Aorta (tissue), 5 donors: Measurements from ENCODE around the gene SMYD2. TPM values are rescaled to one million over a fixed set of nuclear protein-coding genes. Genes with fewer than 3 reads are reported as not detected.

Source experiments
- ATAC-seq: fragments of 200-7000 bp; cut with Tn5 transposase; one replicate; pipeline ENCODE4 v1.9.1; 2022; ENCODE audit warnings: moderate library complexity; ENCODE audit not compliant: low FRiP score
- DNase-seq, 2 donors: peaks; one replicate each; pipeline ENCODE4 v3.0.0-alpha.2; 2020
- H3K27ac ChIP-seq, 2 donors: one replicate each; pipeline ENCODE4 v1.5.1; 2013; ENCODE audit warnings: low read length in 2 of 2, mild to moderate bottlenecking in 2 of 2, moderate library complexity in 2 of 2, control low read depth in 1 of 2, inconsistent platforms in 1 of 2, low read depth in 1 of 2
- H3K27me3 ChIP-seq, 2 donors: one replicate each; pipeline ENCODE4 v1.6.1; 2013; ENCODE audit warnings: control low read depth in 1 of 2, low read length in 1 of 2, mild to moderate bottlenecking in 1 of 2, moderate library complexity in 1 of 2; ENCODE audit not compliant: insufficient read depth in 2 of 2, control insufficient read depth in 1 of 2
- H3K36me3 ChIP-seq, 2 donors: one replicate each; pipeline ENCODE4 v1.6.1; 2013; ENCODE audit warnings: control low read depth in 1 of 2, low read length in 1 of 2, mild to moderate bottlenecking in 1 of 2; ENCODE audit not compliant: insufficient read depth in 2 of 2, control insufficient read depth in 1 of 2
- H3K4me1 ChIP-seq, 2 donors: one replicate each; pipeline ENCODE4 v1.6.1; 2013; ENCODE audit warnings: low read length in 2 of 2, control low read depth in 1 of 2, mild to moderate bottlenecking in 1 of 2, moderate library complexity in 1 of 2; ENCODE audit not compliant: insufficient read depth in 2 of 2, control insufficient read depth in 1 of 2
- H3K4me3 ChIP-seq, 2 donors: one replicate each; pipeline ENCODE4 v1.5.1; 2013; ENCODE audit warnings: low read length in 2 of 2, control low read depth in 1 of 2, mild to moderate bottlenecking in 1 of 2
- H3K9me3 ChIP-seq: one replicate; pipeline ENCODE4 v1.6.1; 2013; ENCODE audit warnings: mild to moderate bottlenecking, low read length; ENCODE audit not compliant: control insufficient read depth
- WGBS, 2 donors: extraction: QIAGEN DNeasy Blood & Tissue Kit; methylation state at CpG; one replicate each; pipeline ENCODE4 v1.1.7; 2013; 5-methylcytosine and 5-hydroxymethylcytosine counted together
- intact Hi-C, 2 donors: fragments of 100-400 bp; cut with DNase I; formaldehyde crosslinking; loops; one replicate each; pipeline versions ENCODE4 v1.14.2 to v1.15.0; 2022
- polyA plus RNA-seq, 2 donors: library from polyadenylated mRNA; stranded (reverse); fragments of 200-250 nt; gene quantifications; one replicate each; pipeline ENCODE4 v1.2.3, GENCODE V29; 2013
- total RNA-seq, 2 donors: library from RNA; stranded (reverse); fragmentation: NEBNext Ultra II Directional; extraction: Animal tissue kit (Norgen Biotek cat#: 25700); gene quantifications; one replicate each; pipeline ENCODE4 v1.2.1, GENCODE V29; 2021
- donor health status: healthy with polysubstance abuse.
- donor health status: Bipolar disorder and iron deficiency.
- donor health status: DM: no; HTN: no; CAD: no.
- donor health status: DM: no; HTN: no; CAD: no.
- donor health status: DM: yes; HTN: yes; CAD: no.

The SMYD2 gene
- total and polyA plus RNA-seq, 4 donors, result 11.9 to 18.3 (median 12.8) TPM

DNA sequence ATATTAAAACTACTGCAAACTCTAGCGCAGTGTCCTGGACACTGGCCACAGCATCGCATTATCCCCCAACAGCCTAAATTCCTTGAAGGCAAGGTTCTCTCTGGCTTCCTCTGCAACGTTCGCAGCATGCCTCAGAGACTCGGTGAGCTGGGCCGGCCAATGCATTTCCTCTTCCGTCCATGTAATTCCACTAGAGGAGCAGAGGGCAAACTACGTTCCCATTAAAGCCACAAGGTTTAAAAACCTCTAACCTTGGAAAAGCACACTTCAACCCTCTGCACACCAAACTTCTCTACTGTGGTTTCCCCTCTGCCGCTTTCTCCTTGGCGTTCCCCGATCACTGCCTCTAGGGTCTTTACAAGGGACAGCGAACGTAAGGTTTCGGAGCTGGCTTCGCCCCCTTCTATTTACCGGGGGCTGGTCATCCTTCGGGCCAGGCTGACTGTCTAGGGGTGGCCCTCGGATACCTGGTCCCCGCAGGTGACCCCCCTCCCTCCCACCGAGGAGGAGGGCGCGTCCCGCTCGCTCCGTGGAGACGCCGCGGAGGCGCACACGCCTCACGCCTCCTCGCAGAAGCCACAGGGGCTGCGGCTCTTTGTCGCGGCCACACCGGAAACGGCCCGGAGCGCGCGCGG is 456 bp upstream of the SMYD2 start:
- H3K27ac ChIP-seq, result peak overlapping the region in 1 of 2 donors; percentile 23
- WGBS, 2 donors, result 1 to 2% methylated on average over 25 to 42 of the region's 42 CpGs

DNA sequence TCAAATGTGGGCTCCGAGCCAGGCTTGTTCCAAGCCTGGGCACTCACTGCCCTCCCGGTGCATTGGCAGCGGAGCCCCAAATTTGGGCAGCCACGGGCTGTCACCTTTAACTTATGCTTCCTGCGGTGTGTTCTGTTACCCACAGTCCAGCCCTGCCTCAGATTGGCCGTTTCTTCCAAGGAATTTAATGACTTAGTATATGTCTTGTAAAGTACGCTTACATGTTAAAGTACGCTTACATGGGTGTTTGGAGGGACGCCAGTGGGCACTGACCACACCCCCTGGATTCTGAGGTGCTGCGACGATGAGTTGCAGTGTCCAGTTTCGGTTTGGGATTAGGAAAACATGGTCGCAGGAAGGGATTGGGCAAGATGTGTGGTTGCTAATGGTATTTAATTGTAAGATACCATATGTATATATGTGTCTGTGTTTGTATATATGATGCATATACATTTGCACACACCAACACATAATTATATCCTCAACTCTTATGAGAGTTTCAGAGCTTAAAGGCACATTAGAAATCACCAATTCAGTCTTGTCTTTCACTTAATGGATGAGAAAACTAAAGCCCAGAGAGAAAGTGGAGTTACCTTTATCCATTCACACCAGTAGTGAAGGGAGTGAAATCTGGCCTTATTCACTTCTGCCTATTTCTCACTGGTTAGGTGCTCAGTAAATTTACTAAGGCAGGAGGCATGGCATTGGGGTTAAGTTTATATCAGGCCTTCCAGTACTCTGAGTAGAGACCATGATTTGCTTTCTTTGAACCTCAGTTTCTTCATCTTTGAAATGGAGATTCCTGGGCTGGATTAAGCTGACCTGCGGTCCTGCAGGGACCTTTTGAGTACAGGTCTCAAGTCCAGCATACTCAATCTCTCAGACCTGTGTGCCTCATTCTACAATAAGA is 1.0 kb downstream of the SMYD2 start:
- peaks cover 0 to 2% of the 10 kb centered on the region in 2 donors for H3K4me1 ChIP-seq
- intact Hi-C loops, result no loop called here
- no peak for DNase-seq

More for the DNA sequence above, 456 bp upstream of the SMYD2 start:
- peak in 1 of 2 donors; percentile 54 for DNase-seq
- peak; percentile 42 for ATAC-seq
- H3K4me3 ChIP-seq, result peak overlapping the region; percentile 62 to 98
- H3K36me3 ChIP-seq, result no peaks in the 10 kb centered on the region
- H3K27me3 ChIP-seq, result no peaks in the 10 kb centered on the region
- no peaks in the 10 kb centered on the region for H3K9me3 ChIP-seq
- peaks cover 0 to 2% of the 10 kb centered on the region in 2 donors for H3K4me1 ChIP-seq
- intact Hi-C loops, result no loop called here

DNA sequence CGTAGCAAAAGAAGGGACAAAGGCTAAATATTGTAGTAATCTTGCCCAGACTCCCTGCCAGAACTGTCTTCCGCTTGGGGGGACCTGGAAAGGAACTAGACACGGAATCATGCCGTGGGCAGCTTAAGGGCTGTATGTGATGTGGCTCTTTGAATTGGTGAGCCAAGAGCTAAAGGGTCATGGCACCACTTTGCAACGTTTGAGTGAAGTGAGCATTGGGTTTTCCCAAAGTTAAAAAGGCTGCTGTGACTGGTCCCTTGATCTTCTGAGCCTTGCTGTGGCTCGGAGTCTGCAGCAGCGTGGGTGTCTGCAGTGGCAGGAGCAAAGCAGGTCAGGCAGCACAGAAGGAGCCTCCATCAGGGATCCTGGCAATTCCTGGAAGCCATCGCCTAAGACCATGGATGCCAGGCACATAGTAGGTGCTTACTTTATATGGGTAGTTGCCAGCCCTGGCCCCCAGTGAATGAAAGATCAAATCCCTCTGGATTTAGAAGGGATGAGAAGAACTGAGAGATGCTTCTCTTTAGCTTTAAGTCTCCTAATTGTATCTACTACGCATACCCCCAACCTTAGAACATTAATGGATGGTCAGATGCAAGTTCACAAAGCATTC is 1.8 kb downstream of the SMYD2 start:
- no peaks in the 10 kb centered on the region for H3K9me3 ChIP-seq
- 86 to 87% methylated on average over 9 of the region's 9 CpGs for WGBS, 2 donors
- no peaks in the 10 kb centered on the region for H3K36me3 ChIP-seq
- H3K4me3 ChIP-seq, result no peak overlapping the region
- H3K27me3 ChIP-seq, result no peaks in the 10 kb centered on the region
- intact Hi-C loops, result no loop called here
- H3K27ac ChIP-seq, result no peak overlapping the region
- ATAC-seq, result no peak
- peaks cover 0 to 2% of the 10 kb centered on the region in 2 donors for H3K4me1 ChIP-seq
- DNase-seq, result no peak

More for the DNA sequence above, 1.0 kb downstream of the SMYD2 start:
- Histone ChIP-seq H3K4me3 (peak overlapping the region; percentile 62 to 98), H3K27ac (no peak overlapping the region), H3K9me3 (no peaks in the 10 kb centered on the region), H3K36me3 (no peaks in the 10 kb centered on the region), H3K27me3 (no peaks in the 10 kb centered on the region)
- WGBS, 2 donors, result 8 to 9% methylated on average over 14 of the region's 14 CpGs
- ATAC-seq, result no peak

DNA sequence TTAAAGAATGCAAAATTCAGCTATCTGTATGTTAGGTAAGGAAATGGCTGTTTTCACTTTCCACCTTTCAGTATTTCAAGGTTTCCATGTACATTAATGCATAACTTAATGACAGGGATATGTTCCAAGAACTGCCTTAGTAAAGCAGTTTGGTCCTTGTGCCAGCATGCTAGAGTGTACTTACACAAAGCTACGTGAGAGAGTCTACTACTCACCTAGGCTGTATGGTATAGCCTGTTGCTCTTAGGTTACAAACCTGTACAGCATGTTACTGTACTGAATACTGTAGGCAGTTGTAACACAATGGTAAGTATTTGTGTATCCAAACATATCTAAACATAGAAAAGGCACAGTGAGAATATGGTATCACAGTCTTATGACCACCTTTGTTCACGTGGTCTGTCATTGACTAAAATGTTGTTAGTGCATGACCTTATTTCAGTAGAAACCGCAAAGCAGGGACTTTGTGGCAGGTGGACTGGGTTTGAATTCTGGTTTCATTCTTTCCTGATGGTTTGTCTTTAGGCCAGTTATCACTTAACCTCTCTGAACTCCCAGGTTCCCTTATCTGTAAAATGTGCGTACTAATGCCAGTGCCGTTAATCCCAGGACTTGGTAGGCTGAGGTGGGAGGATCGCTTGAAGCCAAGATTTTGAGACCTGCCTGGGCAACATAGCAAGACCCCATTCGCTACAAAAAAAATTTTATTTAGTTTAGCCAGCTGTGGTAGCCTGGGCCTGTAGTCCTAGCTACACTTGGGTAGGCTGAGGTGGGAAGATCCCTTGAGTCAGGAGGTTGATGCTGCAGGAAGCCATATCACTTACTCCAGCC is 4.9 kb downstream of the SMYD2 start:
- ATAC-seq (no peak), DNase-seq (no peak)
- H3K36me3 ChIP-seq, result no peaks in the 10 kb centered on the region
- intact Hi-C loops, result no loop called here
- no peaks in the 10 kb centered on the region for H3K4me1 ChIP-seq
- WGBS, 2 donors, result 98% methylated on average over 7 of the region's 7 CpGs
- H3K27me3 ChIP-seq, result no peaks in the 10 kb centered on the region
- H3K27ac ChIP-seq, result no peak overlapping the region
- no peak overlapping the region for H3K4me3 ChIP-seq
- no peaks in the 10 kb centered on the region for H3K9me3 ChIP-seq

DNA sequence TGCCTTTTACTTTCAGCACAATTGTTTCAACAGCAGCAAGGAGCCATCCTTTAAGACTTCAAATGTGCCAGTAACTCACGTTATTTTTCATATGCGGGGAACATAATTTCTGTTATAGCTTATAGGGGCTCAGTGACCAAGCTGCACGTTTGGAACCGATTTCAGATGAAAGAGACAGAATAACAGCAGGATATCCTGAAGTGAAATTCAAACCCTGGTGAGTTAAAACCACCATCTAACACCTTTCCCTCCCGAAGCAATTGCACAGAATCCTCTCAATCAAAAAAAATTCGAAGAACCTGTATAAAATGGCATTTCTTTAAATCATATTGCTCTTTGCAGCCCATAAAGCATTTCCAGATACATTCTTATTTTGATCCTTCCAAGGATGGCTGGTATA is 6.9 kb downstream of the SMYD2 start:
- DNase-seq, result no peak
- WGBS, 2 donors, result 89 to 90% methylated on average over 6 of the region's 6 CpGs
- no peak overlapping the region for H3K27ac ChIP-seq
- no peaks in the 10 kb centered on the region for H3K4me1 ChIP-seq
- H3K9me3 ChIP-seq, result no peaks in the 10 kb centered on the region
- no peak overlapping the region for H3K4me3 ChIP-seq
- H3K27me3 ChIP-seq, result no peaks in the 10 kb centered on the region
- H3K36me3 ChIP-seq, result no peaks in the 10 kb centered on the region
- intact Hi-C loops, result no loop called here
- no peak for ATAC-seq

DNA sequence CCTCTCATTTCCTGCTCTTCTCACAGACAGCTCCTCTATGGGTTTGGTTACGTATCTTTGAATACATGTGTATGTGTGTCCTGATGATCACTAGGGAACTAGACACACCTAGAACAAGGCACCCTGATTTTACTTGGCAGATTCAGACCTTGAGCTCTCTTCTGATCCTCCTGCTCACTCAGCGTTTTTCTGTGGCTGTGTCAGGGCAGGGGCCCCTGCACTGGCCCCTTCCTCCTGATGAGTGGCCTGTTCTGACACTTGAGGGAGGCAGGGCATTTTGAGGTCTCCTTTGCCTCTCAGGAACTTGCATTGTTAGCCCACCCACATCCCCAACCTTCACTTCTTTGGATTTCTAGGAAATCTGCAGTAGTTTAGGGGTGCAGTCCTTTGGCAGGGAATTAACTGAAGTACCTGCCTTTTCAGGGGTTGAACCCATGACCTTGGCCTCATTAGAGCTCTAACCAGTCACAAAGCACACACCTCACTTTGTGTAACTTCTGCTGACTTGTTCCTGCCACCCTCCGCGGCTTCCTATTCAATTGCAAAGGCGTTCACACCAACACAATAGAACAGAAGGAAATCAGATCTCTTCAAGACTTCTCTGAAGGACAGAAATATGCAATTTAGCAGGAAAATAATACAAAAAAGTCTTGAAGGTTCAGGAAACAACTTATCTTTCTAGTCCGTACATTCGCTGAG is 8.8 kb downstream of the SMYD2 start:
- Histone ChIP-seq H3K9me3 (no peaks in the 10 kb centered on the region), H3K4me1 (no peaks in the 10 kb centered on the region), H3K27me3 (no peaks in the 10 kb centered on the region), H3K27ac (no peak overlapping the region), H3K36me3 (no peaks in the 10 kb centered on the region), H3K4me3 (no peak overlapping the region)
- 84 to 90% methylated on average over 7 of the region's 7 CpGs for WGBS, 2 donors
- DNase-seq (no peak), ATAC-seq (no peak)
- intact Hi-C loops, result loop anchor here in 1 of 2 donors (1.0 kb wide), 1 partner anchor 15 kb away; no protein-coding TSS in a partner anchor

DNA sequence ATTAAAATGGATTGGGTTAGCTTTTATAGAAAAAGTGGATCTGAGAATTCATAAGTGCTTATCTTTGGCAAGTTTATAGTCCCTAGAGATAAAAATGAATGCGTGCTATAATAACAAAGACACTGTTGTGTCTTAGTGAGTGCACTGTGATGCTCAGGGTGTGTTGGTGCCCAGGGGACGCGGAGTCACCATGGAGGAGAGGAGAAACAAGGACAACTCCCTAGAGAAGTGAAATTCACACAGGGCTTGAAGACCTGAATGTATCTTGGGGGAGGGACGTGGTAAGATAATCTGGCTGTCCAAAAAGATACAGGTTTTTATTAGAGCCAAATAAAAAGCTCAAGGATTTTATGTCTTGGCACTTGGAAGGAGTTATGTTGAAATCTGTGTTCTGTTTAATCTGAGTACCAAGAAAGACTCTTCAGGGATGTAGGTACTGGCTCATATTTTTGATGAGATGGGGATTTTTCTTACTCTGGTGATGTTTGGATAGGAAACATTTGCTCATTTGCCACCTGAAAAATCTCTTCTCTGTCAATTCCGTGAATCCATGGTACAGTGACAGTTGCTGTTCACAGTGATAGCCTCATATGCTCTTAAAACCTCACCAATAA is 9.6 kb downstream of the SMYD2 start:
- intact Hi-C loops, result loop anchor here in 1 of 2 donors (1.0 kb wide), 1 partner anchor 16 kb away; no protein-coding TSS in a partner anchor
- ATAC-seq, result no peak

More for the DNA sequence above, 9.6 kb downstream of the SMYD2 start:
- no peaks in the 10 kb centered on the region for H3K36me3 ChIP-seq
- no peaks in the 10 kb centered on the region for H3K4me1 ChIP-seq
- H3K27me3 ChIP-seq, result no peaks in the 10 kb centered on the region
- WGBS, 2 donors, result 86 to 88% methylated on average over 5 of the region's 5 CpGs
- no peak overlapping the region for H3K27ac ChIP-seq
- no peak for DNase-seq
- H3K4me3 ChIP-seq, result no peak overlapping the region
- H3K9me3 ChIP-seq, result no peaks in the 10 kb centered on the region
